Ishikawa (cell line): ENCODE results near the gene NAV2.

Experiments used
- CEBPB ChIP-seq: IDR thresholded peaks from 2 replicates; pipeline ENCODE4 v1.6.1; 2012
- CREB1 ChIP-seq: IDR thresholded peaks from 2 replicates; pipeline ENCODE4 v1.6.1; 2012; ENCODE audit warnings: low read depth
- EGR1 ChIP-seq: IDR thresholded peaks from 2 replicates; pipeline ENCODE4 v1.6.1; 2012
- EP300 ChIP-seq: IDR thresholded peaks from 2 replicates; pipeline ENCODE4 v1.6.1; 2012; ENCODE audit warnings: borderline replicate concordance
- FOXM1 ChIP-seq: IDR thresholded peaks from 2 replicates; pipeline ENCODE4 v1.6.1; 2012; ENCODE audit warnings: low read depth, borderline replicate concordance
- MAX ChIP-seq: IDR thresholded peaks from 2 replicates; pipeline ENCODE4 v1.6.1; 2012
- NFIC ChIP-seq: IDR thresholded peaks from 2 replicates; pipeline ENCODE4 v1.6.1; 2012
- RAD21 ChIP-seq: IDR thresholded peaks from 2 replicates; pipeline ENCODE4 v1.6.1; 2012; ENCODE audit warnings: low read depth
- REST ChIP-seq: IDR thresholded peaks from 2 replicates; pipeline ENCODE4 v1.6.1; 2012; ENCODE audit warnings: low read depth, mild to moderate bottlenecking
- TAF1 ChIP-seq: IDR thresholded peaks from 2 replicates; pipeline ENCODE4 v1.6.1; 2012; ENCODE audit warnings: low read depth, mild to moderate bottlenecking
- TCF12 ChIP-seq: IDR thresholded peaks from 2 replicates; pipeline ENCODE4 v1.6.1; 2012; ENCODE audit warnings: low read depth
- TEAD4 ChIP-seq: IDR thresholded peaks from 2 replicates; pipeline ENCODE4 v1.6.1; 2012
- USF1 ChIP-seq: IDR thresholded peaks from 2 replicates; pipeline ENCODE4 v1.6.1; 2012
- YY1 ChIP-seq: IDR thresholded peaks from 2 replicates; pipeline ENCODE4 v1.6.1; 2012; ENCODE audit warnings: low read depth
- ZBTB7A ChIP-seq: IDR thresholded peaks from 2 replicates; pipeline ENCODE4 v1.6.1; 2012; ENCODE audit warnings: low read depth

The NAV2 gene

DNA sequence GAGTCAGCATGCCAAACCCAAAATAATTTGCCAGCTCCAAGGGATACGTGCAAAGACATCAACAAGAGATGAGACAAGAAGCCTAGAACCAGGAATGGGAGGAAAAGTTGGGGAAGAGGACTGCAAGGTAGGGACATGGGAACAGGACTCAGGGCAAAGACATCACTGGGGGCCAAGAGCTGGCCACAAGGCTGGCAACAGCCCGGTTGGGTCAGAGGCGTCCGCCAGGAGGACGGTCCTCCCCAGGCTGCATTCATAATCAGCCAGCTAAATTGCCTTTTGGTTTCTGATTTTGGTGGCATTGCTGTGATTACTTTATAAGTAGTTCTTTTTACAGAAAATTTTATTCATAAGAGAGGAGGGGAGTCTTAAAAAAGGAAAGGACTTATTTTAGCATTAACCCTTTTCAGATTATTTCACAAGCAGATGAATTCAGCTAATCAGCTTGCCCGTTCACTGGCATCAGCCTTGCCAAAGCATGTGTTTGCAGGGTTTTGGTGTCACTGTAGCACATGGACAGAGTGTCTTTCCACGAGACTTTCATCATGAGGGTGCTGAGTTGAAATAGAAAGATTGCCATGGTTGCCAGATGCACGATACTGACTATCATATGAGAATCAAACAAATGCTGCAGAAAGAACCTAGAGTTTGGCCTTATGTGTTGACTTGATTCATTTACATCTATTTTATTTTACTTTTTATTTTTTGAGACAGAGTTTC lies 23.2 kb upstream of the NAV2 start:
- TF ChIP-seq TCF12 (no peak), CREB1 (no peak)

- no peak for TF ChIP-seq REST
- TF ChIP-seq TAF1: no peak
- no peak for TF ChIP-seq YY1
- no peak for TF ChIP-seq USF1
- no peak for TF ChIP-seq CEBPB
- TF ChIP-seq FOXM1: no peak
- TF ChIP-seq TEAD4: no peak
- TF ChIP-seq ZBTB7A: no peak
- no peak for TF ChIP-seq NFIC
- no peak for TF ChIP-seq RAD21
- TF ChIP-seq TCF12: no peak
- TF ChIP-seq CREB1: no peak
Observed at GRCh38 chr11:19690885-19691284, 21.8 kb upstream of the NAV2 start.

DNA sequence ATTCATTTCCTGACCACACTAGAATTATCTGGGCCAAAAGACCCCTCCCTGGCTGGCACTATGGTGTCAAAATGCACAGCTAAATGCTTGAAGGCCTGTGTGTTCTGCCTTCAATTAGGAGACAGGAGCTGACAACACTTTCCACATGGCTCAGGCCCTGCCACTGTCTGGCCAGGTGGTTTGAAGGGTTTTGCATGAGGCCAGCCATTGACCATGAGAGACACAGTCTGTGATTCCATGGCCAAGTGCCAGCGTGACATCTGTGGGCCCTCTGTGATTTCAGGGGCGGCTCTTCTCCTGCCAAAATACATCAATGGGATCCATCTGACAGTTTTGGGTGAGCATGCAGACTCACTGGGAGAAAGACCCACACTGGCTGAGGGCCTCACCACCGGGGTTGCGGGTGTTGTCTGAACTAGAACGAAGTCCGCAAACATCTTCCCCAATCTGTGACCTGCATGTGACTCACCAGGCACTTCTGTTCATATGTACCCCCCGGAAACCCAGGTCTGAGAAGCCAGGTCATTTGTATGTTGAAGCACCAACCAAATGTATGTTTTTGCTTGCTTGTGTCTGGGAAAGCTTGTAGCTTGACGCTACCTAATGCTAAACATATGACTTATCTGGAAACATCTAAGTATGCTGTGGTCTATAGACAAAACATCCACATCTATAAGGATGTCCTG lies 20.7 kb upstream of the NAV2 start:
- TF ChIP-seq CEBPB (no peak), REST (no peak), TAF1 (no peak), TCF12 (no peak), TEAD4 (no peak)

GRCh38 chr11:19693146-19693545 lies 19.5 kb upstream of the NAV2 start:
- TF ChIP-seq TAF1 (no peak), CEBPB (no peak), CREB1 (no peak), FOXM1 (no peak), RAD21 (no peak), YY1 (no peak), MAX (no peak), TEAD4 (no peak), REST (no peak), EGR1 (no peak), NFIC (no peak)

DNA sequence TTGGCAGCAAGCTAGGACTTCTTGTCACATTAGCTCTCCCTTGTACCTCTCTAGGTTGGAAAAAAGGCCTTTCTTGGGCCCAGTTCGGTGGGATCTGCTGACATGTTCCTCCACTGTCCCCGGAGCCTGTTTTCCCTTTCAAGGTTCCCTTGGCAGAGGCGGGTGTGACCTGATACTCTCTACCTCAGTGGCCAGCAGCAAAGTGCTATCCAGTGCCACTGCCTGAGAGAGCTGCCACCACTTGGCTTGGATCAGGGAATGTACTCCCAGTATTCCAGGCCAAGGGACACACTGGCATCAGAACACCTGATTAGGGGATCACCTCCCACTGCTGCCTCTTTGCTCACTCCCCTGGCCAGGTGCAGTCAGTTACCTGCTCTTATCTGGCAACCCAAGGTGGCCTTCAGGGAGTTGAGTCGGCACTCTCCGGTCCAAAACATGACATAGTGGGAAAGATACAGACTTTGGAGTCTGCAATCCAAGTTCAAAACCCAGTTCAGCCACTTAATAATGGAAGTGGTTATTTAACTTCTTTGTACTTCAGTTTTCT lies 17.8 kb upstream of the NAV2 start:
- no peak for TF ChIP-seq USF1
- no peak for TF ChIP-seq RAD21
- no peak for TF ChIP-seq CEBPB
- no peak for TF ChIP-seq EGR1
- TF ChIP-seq YY1: no peak
- no peak for TF ChIP-seq REST
- TF ChIP-seq TEAD4: no peak
- TF ChIP-seq ZBTB7A: no peak
- no peak for TF ChIP-seq CREB1
- no peak for TF ChIP-seq MAX
- no peak for TF ChIP-seq EP300
- TF ChIP-seq TAF1: no peak
- no peak for TF ChIP-seq FOXM1
- TF ChIP-seq NFIC: no peak
- no peak for TF ChIP-seq TCF12
